ENCODE results near the gene CDH4. TPM values are rescaled to one million over a fixed set of nuclear protein-coding genes. Genes with fewer than 3 reads are reported as not detected.

CDH4 gene
- total RNA-seq, 2 experiments from 2014 or later, result 0.11 to 0.18 TPM

- ATAC-seq (no peak), DNase-seq (no peak)
- no peak for TF ChIP-seq CTCF (IDR thresholded peaks at IDR 0.05)
- CTCF ChIA-PET, result interaction anchor here (1.4 to 2.1 kb wide), 3 partner anchors 8 to 137 kb away, joined by 3 to 8 read pairs (median 7); no protein-coding TSS in a partner anchor
- Mint-ChIP-seq H3K27ac (no peak overlapping the region), H3K36me3 (ENCODE audit: low read depth) (no peaks in the 10 kb centered on the region), H3K4me1 (ENCODE audit: low read depth) (no peaks in the 10 kb centered on the region), H3K4me3 (no peak overlapping the region), H3K27me3 (peaks cover 16% of the 10 kb centered on the region), H3K9me3 (peaks cover 5% of the 10 kb centered on the region)
- POLR2A ChIA-PET, result no interaction called here
- intact Hi-C loops (cut with micrococcal nuclease), result no loop called here
Observed at GRCh38 chr20:61262036-61262435, 10.0 kb downstream of the CDH4 start.

GRCh38 chr20:61262514-61262913, 10.5 kb downstream of the CDH4 start:
- DNase-seq (no peak), ATAC-seq (no peak)
- no peak overlapping the region for H3K27ac Mint-ChIP-seq
- no peaks in the 10 kb centered on the region for H3K4me1 Mint-ChIP-seq (ENCODE audit: low read depth)
- no peak for TF ChIP-seq CTCF (IDR thresholded peaks at IDR 0.05)
- peaks cover 16% of the 10 kb centered on the region for H3K27me3 Mint-ChIP-seq
- H3K36me3 Mint-ChIP-seq (ENCODE audit: low read depth), result no peaks in the 10 kb centered on the region
- H3K4me3 Mint-ChIP-seq, result no peak overlapping the region
- ChIA-PET POLR2A (no interaction called here), CTCF (interaction anchor here (0.6 to 1.8 kb wide), 5 partner anchors 9 to 419 kb away, joined by 3 to 8 read pairs (median 3); partner anchors contain the start of gene CDH4)
- H3K9me3 Mint-ChIP-seq, result peaks cover 5% of the 10 kb centered on the region
- intact Hi-C loops (cut with micrococcal nuclease), result no loop called here

GRCh38 chr20:61263084-61263695, 11.1 kb downstream of the CDH4 start:
- ChIA-PET POLR2A (no interaction called here), CTCF (interaction anchor here (0.6 to 1.8 kb wide), 6 partner anchors 9 to 418 kb away, joined by 3 to 8 read pairs (median 3); partner anchors contain the start of gene CDH4)
- Mint-ChIP-seq H3K36me3 (ENCODE audit: low read depth) (no peaks in the 10 kb centered on the region), H3K4me3 (no peak overlapping the region), H3K27me3 (peaks cover 16% of the 10 kb centered on the region), H3K27ac (no peak overlapping the region), H3K4me1 (ENCODE audit: low read depth) (no peaks in the 10 kb centered on the region), H3K9me3 (peaks cover 5% of the 10 kb centered on the region)
- DNase-seq (peak; percentile 54), ATAC-seq (no peak)
- intact Hi-C loops (cut with micrococcal nuclease), result no loop called here
- TF ChIP-seq CTCF (IDR thresholded peaks at IDR 0.05), result peak; percentile 84

DNA sequence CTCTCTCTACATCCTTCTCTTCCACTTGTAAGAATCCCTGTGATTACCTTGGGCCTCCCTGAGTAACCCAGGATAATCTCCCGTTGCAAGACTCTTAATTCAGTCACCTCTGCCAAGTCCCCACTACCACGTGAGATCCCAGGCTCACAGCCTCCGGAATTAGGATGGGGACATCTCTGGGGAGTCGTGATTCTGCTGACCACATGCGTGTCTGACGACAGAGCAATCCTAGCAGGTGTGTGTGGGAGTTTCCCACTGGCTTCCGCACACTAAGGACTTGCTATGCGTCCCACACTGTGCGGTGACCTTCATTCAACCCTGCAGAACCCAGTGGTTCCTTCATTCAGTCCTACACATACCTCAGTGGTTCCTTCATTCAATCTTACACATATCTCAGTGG, 11.9 kb downstream of the CDH4 start:
- TF ChIP-seq CTCF (IDR thresholded peaks at IDR 0.05), result no peak
- POLR2A ChIA-PET, result no interaction called here
- intact Hi-C loops (cut with micrococcal nuclease), result no loop called here
- Mint-ChIP-seq H3K4me1 (ENCODE audit: low read depth) (no peaks in the 10 kb centered on the region), H3K27me3 (peaks cover 16% of the 10 kb centered on the region), H3K36me3 (ENCODE audit: low read depth) (no peaks in the 10 kb centered on the region), H3K27ac (no peak overlapping the region), H3K4me3 (no peak overlapping the region), H3K9me3 (no peaks in the 10 kb centered on the region)
- no peak for ATAC-seq
- CTCF ChIA-PET, result interaction anchor here (1.3 to 1.6 kb wide), 2 partner anchors 15 to 35 kb away, joined by 3 to 6 read pairs; no protein-coding TSS in a partner anchor
- no peak for DNase-seq

DNA sequence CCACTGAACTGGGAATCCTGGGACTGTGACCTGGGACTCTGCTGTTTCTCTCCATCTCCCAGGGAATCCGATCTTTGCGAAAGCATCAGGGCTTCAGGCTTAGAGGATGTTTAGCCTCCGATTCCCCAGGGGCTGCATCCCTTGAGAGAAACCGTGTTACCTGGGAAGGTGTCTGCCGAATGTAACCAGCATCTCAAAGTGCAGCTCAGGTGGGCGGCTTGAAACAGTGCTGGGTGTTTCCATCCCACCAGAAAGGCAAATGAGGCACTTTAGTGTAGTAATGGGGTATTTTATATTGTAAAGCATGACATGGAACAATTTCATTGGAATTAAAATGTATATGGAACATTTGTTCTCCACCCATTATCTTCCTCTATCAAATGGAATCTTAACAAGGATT, 15.2 kb downstream of the CDH4 start:
- intact Hi-C loops (cut with micrococcal nuclease), result no loop called here

More for the DNA sequence above, 15.2 kb downstream of the CDH4 start:
- H3K27me3 Mint-ChIP-seq, result peaks cover 16% of the 10 kb centered on the region
- no peaks in the 10 kb centered on the region for H3K36me3 Mint-ChIP-seq (ENCODE audit: low read depth)
- no peak overlapping the region for H3K27ac Mint-ChIP-seq
- TF ChIP-seq CTCF (IDR thresholded peaks at IDR 0.05), result no peak
- H3K4me1 Mint-ChIP-seq (ENCODE audit: low read depth), result no peaks in the 10 kb centered on the region
- H3K4me3 Mint-ChIP-seq, result no peak overlapping the region
- no peak for ATAC-seq
- no peaks in the 10 kb centered on the region for H3K9me3 Mint-ChIP-seq
- CTCF ChIA-PET, result no interaction called here
- POLR2A ChIA-PET, result no interaction called here
- DNase-seq, result no peak
